ENCODE measurements around the gene CTTN.

GRCh38 chr11:70428701-70429427 is 30.5 kb downstream of the CTTN start:
- TF ChIP-seq, protein P1, sequence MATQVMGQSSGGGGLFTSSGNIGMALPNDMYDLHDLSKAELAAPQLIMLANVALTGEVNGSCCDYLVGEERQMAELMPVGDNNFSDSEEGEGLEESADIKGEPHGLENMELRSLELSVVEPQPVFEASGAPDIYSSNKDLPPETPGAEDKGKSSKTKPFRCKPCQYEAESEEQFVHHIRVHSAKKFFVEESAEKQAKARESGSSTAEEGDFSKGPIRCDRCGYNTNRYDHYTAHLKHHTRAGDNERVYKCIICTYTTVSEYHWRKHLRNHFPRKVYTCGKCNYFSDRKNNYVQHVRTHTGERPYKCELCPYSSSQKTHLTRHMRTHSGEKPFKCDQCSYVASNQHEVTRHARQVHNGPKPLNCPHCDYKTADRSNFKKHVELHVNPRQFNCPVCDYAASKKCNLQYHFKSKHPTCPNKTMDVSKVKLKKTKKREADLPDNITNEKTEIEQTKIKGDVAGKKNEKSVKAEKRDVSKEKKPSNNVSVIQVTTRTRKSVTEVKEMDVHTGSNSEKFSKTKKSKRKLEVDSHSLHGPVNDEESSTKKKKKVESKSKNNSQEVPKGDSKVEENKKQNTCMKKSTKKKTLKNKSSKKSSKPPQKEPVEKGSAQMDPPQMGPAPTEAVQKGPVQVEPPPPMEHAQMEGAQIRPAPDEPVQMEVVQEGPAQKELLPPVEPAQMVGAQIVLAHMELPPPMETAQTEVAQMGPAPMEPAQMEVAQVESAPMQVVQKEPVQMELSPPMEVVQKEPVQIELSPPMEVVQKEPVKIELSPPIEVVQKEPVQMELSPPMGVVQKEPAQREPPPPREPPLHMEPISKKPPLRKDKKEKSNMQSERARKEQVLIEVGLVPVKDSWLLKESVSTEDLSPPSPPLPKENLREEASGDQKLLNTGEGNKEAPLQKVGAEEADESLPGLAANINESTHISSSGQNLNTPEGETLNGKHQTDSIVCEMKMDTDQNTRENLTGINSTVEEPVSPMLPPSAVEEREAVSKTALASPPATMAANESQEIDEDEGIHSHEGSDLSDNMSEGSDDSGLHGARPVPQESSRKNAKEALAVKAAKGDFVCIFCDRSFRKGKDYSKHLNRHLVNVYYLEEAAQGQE (IDR thresholded peaks at IDR 0.05; ENCODE audit: insufficient read depth in 1 of 2, low read depth in 2 of 2, low read length in 2 of 2), result no peak
- TF ChIP-seq POLR2AphosphoS5 (IDR thresholded peaks at IDR 0.05; ENCODE audit: low read depth, low read length) (no peak), TAF1 (IDR thresholded peaks at IDR 0.05; ENCODE audit: borderline replicate concordance, insufficient read depth, low read length) (no peak)
